ENCODE data around the gene HBM.
"Not testable (repeated sequence)": the region's sequence is repeated elsewhere in the genome, so short reads cannot be mapped to it uniquely, and the experiment has no call there.

Gene HBM

GRCh38 chr16:170788-171187 is 5.0 kb downstream of the HBM start:
- DNase-seq = no peak

DNA sequence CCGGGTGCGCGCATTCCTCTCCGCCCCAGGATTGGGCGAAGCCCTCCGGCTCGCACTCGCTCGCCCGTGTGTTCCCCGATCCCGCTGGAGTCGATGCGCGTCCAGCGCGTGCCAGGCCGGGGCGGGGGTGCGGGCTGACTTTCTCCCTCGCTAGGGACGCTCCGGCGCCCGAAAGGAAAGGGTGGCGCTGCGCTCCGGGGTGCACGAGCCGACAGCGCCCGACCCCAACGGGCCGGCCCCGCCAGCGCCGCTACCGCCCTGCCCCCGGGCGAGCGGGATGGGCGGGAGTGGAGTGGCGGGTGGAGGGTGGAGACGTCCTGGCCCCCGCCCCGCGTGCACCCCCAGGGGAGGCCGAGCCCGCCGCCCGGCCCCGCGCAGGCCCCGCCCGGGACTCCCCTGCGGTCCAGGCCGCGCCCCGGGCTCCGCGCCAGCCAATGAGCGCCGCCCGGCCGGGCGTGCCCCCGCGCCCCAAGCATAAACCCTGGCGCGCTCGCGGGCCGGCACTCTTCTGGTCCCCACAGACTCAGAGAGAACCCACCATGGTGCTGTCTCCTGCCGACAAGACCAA is 6.7 kb downstream of the HBM start, which contains the start of gene HBA2:
Gene HBA2, plus strand, starts transcription at position 503 of the 568 bp plus-strand sequence. Its CDS starts 37 bp downstream, at position 540.
- DNase-seq = not testable (repeated sequence)

DNA sequence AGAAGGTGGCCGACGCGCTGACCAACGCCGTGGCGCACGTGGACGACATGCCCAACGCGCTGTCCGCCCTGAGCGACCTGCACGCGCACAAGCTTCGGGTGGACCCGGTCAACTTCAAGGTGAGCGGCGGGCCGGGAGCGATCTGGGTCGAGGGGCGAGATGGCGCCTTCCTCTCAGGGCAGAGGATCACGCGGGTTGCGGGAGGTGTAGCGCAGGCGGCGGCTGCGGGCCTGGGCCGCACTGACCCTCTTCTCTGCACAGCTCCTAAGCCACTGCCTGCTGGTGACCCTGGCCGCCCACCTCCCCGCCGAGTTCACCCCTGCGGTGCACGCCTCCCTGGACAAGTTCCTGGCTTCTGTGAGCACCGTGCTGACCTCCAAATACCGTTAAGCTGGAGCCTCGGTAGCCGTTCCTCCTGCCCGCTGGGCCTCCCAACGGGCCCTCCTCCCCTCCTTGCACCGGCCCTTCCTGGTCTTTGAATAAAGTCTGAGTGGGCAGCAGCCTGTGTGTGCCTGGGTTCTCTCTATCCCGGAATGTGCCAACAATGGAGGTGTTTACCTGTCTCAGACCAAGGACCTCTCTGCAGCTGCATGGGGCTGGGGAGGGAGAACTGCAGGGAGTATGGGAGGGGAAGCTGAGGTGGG is 7.6 kb downstream of the HBM start:
- not testable (repeated sequence) for DNase-seq

DNA sequence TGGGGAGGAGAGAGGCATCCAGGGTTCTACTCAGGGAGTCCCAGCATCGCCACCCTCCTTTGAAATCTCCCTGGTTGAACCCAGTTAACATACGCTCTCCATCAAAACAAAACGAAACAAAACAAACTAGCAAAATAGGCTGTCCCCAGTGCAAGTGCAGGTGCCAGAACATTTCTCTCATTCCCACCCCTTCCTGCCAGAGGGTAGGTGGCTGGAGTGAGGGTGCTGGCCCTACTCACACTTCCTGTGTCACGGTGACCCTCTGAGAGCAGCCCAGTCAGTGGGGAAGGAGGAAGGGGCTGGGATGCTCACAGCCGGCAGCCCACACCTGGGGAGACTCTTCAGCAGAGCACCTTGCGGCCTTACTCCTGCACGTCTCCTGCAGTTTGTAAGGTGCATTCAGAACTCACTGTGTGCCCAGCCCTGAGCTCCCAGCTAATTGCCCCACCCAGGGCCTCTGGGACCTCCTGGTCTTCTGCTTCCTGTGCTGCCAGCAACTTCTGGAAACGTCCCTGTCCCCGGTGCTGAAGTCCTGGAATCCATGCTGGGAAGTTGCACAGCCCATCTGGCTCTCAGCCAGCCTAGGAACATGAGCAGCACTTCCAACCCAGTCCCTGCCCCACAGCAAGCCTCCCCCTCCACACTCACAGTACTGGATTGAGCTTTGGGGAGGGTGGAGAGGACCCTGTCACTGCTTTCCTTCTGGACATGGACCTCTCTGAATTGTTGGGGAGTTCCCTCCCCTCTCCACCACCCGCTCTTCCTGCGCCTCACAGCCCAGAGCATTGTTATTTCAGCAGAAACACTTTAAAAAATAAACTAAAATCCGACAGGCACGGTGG is 8.4 kb downstream of the HBM start:
- DNase-seq = not testable (repeated sequence)

DNA sequence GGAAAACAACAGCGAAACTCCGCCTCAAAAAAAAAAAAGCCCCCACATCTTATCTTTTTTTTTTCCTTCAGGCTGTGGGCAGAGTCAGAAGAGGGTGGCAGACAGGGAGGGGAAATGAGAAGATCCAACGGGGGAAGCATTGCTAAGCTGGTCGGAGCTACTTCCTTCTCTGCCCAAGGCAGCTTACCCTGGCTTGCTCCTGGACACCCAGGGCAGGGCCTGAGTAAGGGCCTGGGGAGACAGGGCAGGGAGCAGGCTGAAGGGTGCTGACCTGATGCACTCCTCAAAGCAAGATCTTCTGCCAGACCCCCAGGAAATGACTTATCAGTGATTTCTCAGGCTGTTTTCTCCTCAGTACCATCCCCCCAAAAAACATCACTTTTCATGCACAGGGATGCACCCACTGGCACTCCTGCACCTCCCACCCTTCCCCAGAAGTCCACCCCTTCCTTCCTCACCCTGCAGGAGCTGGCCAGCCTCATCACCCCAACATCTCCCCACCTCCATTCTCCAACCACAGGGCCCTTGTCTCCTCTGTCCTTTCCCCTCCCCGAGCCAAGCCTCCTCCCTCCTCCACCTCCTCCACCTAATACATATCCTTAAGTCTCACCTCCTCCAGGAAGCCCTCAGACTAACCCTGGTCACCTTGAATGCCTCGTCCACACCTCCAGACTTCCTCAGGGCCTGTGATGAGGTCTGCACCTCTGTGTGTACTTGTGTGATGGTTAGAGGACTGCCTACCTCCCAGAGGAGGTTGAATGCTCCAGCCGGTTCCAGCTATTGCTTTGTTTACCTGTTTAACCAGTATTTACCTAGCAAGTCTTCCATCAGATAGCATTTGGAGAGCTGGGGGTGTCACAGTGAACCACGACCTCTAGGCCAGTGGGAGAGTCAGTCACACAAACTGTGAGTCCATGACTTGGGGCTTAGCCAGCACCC is 9.5 kb downstream of the HBM start:
- DNase-seq = no peak

DNA sequence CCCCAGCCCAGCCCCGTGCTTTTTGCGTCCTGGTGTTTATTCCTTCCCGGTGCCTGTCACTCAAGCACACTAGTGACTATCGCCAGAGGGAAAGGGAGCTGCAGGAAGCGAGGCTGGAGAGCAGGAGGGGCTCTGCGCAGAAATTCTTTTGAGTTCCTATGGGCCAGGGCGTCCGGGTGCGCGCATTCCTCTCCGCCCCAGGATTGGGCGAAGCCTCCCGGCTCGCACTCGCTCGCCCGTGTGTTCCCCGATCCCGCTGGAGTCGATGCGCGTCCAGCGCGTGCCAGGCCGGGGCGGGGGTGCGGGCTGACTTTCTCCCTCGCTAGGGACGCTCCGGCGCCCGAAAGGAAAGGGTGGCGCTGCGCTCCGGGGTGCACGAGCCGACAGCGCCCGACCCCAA is 10.2 kb downstream of the HBM start:
- not testable (repeated sequence) for DNase-seq

DNA sequence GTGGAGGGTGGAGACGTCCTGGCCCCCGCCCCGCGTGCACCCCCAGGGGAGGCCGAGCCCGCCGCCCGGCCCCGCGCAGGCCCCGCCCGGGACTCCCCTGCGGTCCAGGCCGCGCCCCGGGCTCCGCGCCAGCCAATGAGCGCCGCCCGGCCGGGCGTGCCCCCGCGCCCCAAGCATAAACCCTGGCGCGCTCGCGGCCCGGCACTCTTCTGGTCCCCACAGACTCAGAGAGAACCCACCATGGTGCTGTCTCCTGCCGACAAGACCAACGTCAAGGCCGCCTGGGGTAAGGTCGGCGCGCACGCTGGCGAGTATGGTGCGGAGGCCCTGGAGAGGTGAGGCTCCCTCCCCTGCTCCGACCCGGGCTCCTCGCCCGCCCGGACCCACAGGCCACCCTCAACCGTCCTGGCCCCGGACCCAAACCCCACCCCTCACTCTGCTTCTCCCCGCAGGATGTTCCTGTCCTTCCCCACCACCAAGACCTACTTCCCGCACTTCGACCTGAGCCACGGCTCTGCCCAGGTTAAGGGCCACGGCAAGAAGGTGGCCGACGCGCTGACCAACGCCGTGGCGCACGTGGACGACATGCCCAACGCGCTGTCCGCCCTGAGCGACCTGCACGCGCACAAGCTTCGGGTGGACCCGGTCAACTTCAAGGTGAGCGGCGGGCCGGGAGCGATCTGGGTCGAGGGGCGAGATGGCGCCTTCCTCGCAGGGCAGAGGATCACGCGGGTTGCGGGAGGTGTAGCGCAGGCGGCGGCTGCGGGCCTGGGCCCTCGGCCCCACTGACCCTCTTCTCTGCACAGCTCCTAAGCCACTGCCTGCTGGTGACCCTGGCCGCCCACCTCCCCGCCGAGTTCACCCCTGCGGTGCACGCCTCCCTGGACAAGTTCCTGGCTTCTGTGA is 11.0 kb downstream of the HBM start, which contains the start of gene HBA1:
Gene HBA1, plus strand, starts transcription at position 204 of the 906 bp plus-strand sequence. Its CDS starts 37 bp downstream, at position 241.
- DNase-seq = not testable (repeated sequence)

GRCh38 chr16:177394-177822 is 11.6 kb downstream of the HBM start:
- DNase-seq = peak; percentile 18

GRCh38 chr16:177981-178667 is 12.3 kb downstream of the HBM start:
- DNase-seq = no peak

GRCh38 chr16:178668-179015 is 12.9 kb downstream of the HBM start:
- DNase-seq = no peak

DNA sequence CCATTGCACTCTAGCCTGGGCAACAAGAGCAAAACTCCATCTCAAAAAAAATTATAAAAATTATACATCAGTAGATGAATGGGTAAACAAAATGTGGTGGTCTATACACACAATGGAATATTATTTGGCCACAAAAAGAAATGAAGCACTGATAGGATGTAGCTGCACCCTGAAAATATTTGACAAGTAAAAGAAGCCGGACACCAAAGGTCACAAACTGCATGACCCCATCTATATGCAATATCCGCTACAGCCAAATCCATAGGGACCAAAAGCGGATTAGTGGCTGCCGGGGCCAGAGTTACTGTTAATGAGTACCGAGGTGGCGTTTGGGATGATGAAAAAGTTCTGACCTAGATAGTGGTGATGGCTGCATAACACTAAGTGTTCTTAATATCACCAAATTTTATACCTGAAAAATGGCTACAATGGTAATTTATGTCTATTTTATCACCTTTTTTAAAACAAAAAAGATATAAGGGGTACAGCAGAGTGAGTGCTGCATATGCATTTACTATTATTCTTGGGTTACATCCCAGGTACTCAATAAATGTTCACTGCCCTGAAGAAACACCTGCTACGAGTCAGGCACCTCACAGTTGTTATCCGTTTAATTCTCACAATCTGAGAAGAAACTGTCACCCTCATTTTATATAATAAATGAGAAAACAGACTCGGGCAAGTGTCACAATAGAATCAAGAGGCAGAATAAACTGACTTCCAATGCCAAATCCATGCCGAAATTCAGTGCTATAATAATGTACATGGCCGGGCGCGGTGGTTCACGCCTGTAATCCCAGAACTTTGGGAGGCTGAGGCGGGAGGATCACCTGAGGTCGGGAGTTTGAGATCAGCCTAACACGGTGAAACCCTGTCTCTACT is 13.7 kb downstream of the HBM start:
- DNase-seq = no peak

- DNase-seq = no peak
These were observed 14.4 kb downstream of the HBM start, which contains the start of gene HBQ1 for GRCh38 chr16:180101-180675. Gene HBQ1 (plus strand): TSS chr16:180459. CDS start chr16:180487, 28 bp downstream.

DNA sequence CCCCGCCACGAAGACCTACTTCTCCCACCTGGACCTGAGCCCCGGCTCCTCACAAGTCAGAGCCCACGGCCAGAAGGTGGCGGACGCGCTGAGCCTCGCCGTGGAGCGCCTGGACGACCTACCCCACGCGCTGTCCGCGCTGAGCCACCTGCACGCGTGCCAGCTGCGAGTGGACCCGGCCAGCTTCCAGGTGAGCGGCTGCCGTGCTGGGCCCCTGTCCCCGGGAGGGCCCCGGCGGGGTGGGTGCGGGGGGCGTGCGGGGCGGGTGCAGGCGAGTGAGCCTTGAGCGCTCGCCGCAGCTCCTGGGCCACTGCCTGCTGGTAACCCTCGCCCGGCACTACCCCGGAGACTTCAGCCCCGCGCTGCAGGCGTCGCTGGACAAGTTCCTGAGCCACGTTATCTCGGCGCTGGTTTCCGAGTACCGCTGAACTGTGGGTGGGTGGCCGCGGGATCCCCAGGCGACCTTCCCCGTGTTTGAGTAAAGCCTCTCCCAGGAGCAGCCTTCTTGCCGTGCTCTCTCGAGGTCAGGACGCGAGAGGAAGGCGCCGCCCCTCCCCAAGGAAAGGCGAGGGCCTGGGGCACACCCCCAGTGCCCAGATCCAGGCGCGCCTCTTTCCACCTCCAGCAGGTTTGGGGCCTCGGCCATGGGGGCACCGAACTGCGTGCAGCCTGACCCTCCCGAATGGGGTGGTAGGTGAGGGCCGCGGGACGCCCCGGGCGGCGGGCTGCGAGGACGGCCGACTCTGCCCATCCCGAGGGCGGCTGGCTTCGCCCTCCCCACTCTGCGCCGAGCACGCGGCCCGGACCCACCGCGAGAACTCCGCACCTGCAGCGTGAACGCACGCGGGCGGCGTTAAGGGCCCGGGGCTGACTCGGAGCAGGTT is 15.1 kb downstream of the HBM start:
- DNase-seq = peak; percentile 56

DNA sequence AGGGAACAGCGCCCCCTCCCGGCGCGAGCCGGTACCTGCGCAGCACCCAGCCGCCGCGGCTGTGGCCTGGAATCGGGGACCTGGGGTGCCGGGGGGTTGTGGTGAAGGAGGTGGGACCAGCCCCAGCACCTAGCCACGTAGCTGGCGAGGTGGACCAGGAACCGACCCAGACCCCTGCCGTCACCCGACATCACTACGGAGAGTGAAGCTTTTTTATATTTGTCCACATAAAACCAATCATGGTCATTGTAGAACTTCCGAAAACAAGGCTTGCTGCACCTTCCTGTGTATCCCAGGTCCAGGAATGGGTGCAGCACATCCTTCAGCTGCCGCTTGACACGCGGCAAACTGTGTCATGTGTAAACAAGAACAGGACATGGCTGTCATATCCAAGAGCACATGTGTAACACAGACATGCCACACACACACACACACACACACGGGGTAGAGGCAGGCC is 15.8 kb downstream of the HBM start:
- DNase-seq = no peak

DNA sequence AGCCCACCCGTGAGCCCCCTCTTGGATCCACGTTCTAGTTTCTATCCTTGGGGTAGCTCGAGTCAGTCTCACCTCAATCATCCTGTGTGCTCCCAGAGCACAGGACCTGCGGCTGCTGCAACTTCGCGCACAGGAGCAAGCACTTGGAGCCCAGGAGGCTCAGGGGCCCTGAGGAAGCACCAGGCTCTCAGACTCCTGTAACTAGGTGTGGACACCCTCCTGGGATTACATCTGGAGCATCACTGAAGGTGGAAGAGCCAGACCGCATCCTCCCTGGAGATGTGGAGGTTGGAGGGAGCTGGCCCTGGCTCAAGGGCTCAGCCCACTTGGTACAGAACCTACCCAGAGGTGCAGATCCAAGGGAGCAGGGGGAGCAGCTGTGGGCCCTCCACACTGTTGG is 17.2 kb downstream of the HBM start:
- DNase-seq = no peak

GRCh38 chr16:185213-185612 is 19.4 kb downstream of the HBM start:
- no peak for DNase-seq

GRCh38 chr16:185691-186090 is 19.9 kb downstream of the HBM start:
- DNase-seq = no peak

- no peak for DNase-seq
These were observed 21.6 kb downstream of the HBM start for GRCh38 chr16:187330-187729.
